HG03575 (cell line): Measurements from ENCODE around the gene IER3IP1.
"Not testable (repeated sequence)": the region's sequence is repeated elsewhere in the genome, so short reads cannot be mapped to it uniquely, and the experiment has no call there.

ENCODE experiments used
- ATAC-seq: cut with Tn5 transposase; IDR thresholded peaks from one replicate; pipeline ENCODE4 v1.9.1; 2021; ENCODE audit not compliant: unreplicated experiment, insufficient number of reproducible peaks, low FRiP score; ENCODE audit errors: extremely low read depth

IER3IP1 gene, protein sequence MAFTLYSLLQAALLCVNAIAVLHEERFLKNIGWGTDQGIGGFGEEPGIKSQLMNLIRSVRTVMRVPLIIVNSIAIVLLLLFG

DNA sequence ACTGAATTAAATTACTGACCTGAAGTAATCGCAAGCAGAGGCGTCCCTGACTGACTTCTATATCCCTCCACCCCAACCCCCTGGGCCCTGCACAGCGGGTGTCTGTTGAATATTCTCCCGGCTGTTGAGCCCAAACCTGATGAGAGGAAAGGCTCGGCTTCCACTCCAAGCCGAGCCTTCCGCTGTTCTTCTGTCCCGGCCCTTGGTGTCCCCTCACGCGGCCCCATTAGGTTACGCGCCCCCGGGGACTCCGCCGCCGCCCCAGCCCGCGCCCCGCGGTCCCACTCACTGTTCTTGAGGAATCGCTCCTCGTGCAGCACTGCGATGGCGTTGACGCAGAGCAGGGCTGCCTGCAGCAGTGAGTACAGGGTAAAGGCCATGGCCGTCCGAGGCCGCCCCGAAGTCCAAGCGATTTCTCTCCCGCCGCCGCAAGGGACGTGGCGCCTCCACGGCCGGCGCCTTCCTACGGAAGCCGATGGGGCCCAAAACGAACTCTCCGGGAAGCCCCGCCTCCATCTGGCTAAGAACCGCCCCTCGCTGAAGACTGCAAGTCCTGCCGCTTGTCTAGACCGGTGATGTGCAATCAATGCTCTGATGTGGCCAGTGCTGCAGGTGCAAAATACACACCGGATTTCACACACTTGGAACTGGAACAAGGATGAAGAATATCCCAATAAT, at the start of gene IER3IP1:
Gene IER3IP1 (minus strand): TSS at position 467 of the 678 bp plus-strand sequence. CDS start 87 bp downstream, at position 380.
- ATAC-seq: no peak

DNA sequence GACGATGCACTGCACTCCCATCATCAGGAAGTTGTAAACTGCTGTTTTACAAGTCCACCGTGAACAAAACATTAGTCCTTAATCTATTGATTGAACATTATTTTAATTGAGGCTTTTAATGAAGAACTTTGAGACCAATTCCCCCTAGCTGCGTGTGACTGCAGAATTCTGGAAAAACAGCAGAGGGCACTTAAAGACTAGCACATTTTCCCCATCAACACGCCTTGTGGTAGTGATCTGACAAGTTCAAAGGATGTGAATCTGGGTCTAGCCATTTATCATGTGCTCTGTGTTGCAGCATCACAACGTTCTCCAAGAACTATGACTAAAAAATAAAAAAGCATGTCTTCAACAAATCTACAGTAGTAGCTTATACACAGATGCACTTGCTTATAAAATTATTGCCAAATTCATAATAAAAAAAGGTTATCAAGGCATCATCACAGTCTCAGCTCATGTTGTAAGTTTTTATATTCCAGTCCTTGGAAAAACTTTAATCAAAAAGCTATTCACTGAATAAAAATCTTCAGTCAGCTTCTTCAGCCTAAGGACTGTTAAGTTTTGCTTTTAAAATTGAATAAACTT, 39.5 kb upstream of the IER3IP1 start:
- no peak for ATAC-seq

DNA sequence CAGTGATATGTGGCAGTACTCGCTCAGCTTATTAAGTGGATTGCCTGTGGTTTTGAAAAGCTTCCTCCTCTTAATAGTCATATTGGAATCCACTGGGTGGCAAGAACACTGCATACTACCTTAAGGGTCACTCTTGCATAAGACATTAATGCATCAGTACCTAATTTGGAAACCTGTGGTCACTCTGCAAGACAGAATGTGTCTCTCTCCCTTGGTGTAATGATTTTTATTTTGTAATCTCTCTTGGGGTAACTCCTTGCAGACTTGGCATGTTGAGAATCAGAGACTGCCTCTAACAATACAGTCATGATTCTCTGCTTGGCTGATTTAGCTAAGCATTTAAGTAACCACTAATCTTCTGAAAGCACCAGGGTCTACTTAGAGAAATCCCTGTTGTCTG, 33.0 kb upstream of the IER3IP1 start:
- ATAC-seq: no peak

DNA sequence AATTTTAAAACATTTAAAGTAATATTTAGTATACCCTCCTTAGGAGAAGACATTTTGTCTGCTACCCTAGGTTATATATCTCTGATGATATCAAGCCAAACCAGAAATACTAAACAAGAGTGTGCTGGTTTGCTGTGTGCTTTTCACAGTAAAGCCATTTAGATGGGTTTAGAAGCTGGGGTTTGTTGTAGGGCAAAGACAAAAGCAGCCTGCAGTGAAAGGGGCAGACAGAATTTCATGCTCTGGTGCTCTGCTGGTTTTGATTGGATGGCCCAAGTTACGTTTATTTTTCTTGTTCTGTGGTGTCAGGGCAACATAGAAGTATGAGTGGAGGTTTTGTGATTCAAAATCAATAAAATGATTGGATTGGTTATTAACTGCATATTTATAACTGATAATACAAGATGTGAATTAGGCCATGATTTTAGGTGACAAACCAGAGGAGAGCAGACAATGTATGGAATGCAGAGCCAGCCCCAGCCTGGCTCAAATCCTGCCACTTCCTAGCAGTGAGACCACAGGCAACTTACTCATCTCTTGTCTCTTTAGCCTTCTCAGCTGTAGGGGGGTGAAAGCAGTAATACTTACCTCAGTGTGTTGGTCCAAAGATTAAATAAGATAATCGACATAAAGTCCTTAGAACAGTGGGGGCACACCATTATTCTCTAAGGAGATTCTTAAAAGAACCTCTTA, 30.9 kb upstream of the IER3IP1 start:
- no peak for ATAC-seq

DNA sequence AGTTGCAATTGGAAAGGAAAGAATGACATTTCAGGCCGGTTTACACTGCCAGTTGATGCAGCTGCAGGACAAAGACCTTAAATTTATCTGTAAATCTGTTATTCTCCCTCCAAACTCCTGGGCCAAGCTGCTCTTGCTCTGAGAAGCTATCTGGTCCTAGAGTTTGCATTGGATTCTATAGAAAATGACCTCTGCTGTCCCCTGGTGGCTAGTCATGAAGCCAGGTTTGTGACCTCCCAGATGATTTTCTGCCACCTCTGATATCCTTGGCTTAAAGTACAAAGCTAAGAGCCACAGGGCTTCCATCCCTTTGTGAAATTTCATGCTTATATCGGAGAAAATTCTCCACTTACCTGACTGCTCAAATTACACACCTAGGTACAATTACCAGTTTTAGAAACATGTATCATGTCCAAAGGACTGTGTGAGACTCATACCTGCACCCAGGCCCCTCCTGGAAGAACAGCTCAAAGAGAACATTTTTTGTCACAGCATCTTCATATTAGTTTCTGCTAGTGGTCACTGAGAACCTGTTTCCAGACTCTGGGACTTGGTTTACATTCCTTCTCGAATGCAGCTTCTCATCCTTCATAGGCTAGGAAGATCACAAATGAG, 28.9 kb upstream of the IER3IP1 start:
- no peak for ATAC-seq

DNA sequence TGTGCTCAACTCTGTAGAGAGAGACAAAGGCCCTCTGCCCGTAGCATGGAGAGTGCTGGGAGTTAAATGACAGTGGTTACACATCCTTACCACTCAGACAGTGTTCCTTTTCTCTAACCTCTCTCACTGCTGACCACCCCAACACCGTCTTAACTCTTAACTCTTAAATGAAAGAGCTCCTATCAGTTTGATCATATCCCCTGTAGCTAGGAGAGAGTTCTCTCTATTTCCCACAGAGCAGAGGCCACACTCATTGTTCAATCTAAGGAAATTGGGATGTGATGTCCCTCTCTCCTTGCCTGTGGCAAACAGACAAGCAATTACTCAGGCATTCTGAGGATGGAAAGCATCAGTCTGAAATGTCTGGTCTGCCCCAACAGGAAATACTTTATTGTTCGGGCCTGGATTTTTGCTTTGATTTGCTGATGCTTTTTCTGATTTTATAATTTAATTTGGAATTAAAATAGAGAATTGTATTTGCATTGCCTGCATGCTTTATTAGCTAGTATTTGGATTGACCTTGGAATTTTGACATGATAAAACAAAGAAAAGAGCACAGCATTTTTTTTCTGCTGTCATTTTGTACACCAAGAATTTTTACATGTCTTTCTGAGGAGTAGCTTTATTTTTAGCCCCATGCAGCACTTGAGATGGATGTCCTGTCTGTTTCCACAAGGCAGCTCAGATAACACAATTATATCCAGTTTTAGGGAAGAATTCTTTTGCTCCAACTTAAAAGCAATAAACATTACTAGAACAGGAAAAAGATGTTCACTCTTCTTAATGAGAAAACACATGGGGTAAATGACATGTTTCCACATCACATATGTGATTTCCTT, 27.7 kb upstream of the IER3IP1 start:
- no peak for ATAC-seq

DNA sequence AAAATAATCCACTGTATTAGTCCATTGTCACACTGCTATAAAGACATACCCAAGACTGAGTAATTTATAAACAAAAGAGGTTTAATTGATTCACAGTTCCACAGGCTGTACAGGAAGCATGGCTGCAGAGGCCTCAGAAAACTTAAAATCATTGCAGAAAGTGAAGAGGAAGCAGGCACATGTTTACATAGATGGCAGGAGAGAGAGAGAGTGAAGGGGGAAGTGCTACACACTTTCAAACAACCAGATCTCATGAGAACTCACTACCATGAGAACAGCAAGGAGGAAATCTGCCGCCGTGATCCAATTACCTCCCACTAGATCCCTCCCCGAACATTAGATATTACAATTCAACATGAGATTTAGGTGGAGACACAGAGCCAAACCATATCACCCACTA, 19.8 kb upstream of the IER3IP1 start:
- not testable (repeated sequence) for ATAC-seq

DNA sequence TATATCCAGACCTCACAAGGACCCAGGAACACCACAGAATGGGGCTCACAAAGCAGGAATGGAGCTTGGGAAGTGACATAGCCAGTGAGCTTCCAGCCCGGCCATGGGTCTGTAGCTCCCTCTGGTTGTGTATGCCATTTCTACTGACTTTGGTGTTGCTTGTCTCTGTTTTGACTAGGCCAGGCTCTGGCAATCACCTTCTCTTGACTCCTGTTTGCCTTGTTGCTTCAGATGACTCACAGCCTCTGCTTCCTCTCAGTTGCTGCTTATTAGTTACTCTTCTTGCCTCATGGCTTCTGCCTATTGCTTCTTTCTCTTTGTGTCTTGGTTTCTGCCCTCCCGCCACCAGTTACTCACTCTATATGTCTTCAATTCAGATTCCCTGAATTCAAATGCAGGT, 15.8 kb upstream of the IER3IP1 start:
- no peak for ATAC-seq

DNA sequence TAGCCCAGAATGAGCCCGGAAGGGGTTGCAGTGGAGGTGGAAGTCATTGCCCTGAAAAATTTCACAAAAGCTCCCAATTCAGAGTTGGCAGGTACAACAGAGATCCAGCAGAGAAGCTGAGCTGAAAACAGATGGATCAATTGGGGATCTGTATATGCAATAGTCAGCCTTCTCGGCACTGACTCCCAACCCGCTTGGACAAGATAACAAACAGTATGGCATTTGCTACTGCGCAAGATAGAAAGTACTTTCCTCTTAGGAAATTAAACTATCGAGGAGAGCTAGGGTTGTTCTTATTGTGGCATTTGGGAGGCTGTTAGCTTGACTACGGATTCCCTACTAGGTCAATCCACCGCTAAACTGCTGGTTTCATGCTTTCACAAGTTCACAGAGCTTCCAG, 11.6 kb upstream of the IER3IP1 start:
- ATAC-seq: no peak

DNA sequence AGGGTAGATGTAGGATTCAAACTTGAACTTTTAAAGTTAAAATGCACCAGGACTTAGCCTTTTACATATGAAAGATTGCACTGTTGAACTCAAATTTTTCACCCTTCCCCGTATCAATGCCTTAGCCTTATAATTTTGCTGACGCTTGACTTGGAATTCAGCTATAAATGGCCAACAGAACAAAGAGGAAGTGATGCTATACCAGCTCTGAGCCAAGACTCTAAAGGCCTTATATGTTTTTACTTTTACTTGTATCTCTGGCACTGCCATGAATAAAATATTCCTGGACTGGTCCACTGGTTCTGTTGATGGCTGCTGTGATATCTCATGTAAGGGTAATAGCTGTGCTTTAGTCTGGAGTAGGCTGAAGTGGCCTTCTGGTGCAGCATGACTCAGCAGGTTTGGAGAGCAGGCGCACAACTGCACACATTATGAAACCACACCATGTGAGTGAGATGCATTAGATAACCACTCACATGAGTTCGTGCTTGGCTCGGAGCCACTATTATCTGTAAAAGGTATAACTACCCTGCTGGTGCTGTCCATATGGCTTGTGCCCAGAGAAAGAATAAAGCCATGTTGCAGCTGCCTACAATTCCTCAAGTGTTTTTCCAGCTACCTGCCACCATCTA, 8.4 kb upstream of the IER3IP1 start:
- ATAC-seq: no peak

DNA sequence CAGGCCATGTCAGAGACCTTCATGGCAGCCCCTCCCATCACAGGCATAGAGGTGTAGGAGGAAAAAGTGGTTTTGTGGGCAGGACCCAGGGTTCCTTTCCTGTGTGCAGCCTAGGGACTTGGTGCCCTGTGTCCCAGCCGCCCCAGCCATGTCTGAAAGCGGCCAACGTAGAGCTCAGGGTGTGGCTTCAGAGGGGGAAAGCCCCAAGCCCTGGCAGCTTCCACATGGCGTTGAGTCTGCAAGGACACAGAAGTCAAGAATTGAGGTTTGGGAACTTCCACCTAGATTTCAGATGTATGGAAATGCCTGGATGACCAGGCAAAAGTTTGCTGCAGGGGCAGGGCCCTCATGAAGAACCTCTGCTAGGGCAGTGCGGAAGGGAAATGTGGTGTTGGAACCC, 6.0 kb upstream of the IER3IP1 start:
- ATAC-seq: not testable (repeated sequence)

DNA sequence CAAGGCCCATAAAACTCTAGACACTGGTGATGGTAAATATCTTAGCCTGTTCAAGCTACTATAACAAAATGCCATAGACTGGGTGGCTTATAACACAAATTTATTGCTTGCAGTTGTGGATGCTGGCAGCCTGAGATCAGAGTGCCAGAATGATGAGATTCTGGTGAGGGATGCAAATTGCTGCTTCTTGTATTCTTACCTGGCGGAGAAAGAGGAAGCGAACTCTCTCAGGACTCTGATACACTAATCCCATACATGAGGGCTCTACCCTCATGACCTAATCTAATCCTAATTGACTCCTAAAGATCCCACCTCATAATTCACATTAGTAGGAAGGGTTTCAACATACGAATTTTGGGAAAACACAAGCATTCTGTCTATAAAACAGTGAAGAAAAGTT, 4.6 kb upstream of the IER3IP1 start:
- ATAC-seq: no peak

DNA sequence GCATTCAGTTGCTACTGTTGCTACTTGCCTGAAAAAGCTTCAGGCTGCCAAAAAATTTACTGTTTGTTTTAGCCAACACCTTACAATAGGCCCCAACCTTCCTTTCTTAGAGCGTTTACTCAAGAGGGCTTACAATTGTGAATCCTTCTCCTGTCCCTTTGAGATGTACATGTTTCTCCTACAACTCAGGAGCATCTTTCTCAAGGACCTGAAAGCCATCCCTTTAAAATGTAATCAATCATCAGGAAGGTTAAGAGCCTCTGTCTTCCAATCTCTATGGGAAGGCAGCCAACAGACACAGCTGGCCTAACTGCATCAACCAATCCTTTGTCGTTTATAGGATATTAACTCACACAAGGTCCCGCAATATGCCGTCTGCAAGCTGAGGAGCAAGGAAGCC, 3.4 kb upstream of the IER3IP1 start:
- ATAC-seq: no peak

DNA sequence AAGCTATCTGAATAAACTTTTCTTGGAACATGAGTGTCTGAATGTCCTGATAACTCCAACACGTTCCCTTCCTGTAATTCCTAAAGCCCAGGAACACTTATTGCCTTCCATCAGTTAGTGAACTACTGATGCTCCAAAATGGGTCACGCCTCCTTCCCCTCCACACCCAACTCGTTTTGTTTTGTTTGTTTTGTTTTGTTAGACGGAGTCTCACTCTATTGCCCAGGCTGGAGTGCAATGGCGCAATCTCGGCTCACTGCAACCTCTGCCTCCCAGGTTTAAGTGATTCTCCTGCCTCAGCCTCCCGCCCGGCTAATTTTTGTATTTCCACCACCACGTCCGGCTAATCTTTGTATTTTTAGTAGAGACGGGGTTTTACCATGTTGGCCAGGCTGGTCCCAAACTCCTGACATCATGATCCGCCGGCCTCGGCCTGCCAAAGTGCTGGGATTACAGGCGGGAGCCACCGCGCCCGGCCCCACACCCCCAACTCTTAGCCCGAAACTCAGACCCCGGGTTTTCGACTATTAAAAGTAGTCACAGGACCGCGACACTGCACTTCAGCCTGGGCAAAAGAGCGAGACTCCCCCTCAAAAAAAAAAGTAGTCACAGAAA, 774 bp downstream of the IER3IP1 start:
- ATAC-seq: no peak

DNA sequence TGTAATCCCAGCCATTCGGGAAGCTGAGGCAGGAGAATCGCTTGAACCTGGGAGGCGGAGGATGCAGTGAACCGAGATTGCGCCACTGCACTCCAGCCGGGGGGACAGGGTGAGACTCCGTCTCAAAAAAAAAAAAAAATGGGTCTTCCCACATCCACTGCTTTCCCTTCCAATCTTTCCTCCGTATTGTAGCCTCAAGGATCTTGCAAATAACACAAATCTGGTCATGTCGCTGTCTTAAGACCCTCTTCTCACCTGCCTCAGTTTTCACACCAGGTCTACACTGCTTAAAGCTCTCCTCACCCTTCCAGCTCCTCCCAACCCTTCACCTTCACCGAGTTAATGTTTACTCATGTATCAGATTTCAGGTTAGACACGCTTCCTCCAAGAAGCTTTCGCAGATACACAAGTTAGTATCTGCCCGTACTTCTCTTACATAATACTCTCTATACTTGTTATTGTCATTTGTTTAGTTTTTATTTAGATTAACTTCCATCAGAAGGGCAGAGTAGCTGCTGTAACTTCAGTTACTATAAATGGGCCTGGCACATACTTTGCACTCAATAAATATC, 1.5 kb downstream of the IER3IP1 start:
- no peak for ATAC-seq

DNA sequence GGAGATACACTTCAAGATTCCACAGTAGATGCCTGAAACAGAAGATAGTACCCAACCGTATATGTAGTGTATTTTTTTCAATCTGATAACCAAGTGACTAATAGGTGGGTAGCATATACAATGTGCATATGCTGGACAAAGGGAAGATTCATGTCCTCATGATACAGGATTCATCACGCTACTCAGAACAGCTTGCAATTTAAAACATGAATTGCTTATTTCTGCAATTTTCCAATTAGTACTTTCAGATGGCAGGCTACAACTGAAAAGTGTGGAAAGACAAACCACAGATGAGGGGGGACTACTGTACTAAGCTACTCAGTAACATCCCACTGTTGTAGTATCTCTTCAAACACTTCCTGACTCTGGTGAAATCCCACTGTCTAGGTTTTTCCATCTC, 3.7 kb downstream of the IER3IP1 start:
- ATAC-seq: no peak

DNA sequence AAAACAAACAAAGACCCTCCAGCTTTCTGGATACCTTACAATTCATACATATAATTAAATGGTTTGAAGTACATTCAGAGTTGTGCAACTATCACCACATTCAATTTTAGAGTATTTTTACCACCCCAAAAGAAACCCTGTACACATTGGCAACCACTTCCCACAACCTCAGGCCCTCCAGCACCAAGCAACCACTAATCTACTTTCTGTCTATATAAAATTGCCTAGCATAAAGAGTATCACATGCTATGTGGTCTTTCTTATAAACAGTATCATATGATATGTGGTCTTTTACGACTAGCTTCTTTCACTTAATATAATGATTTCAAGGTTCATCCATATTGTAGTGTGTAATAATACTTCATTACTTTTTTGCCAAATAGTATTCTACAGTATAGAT, 7.3 kb downstream of the IER3IP1 start:
- no peak for ATAC-seq

DNA sequence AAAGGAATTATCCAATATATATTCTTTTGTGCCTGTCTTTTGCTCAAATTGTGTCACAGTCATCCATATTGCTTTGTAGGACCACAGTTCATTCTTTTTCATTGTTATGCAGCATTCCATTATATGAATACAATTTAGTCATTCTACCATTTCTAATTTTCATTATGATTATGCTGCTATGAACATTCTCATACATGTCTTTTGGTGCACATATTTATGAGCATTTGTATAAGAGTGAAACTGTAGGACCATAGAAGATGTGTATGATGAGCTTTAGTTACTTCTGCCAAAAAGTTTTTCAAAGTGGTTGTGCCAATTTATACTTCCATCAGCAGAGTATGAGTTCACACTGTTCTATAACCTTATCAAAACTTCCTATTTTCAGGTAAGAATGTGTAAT, 7.7 kb downstream of the IER3IP1 start:
- ATAC-seq: no peak
